Measurements from ENCODE around the gene SERPINB1. TPM values are rescaled to one million over a fixed set of nuclear protein-coding genes. Genes with fewer than 3 reads are reported as not detected.

Gene SERPINB1
- total RNA-seq, 1 experiment from 2014 or later: 18.4 TPM

- no peak overlapping the region for H2BK20ac ChIP-seq (ENCODE audit: low read depth, low read length, poor library complexity, severe bottlenecking)
- no peak overlapping the region for H3K14ac ChIP-seq (ENCODE audit: insufficient read depth, low read length)
- Mint-ChIP-seq H3K27ac (no peak overlapping the region), H3K27me3 (ENCODE audit: low read depth) (no peaks in the 10 kb centered on the region), H3K36me3 (ENCODE audit: insufficient read depth in 1 of 3, low read depth in 3 of 3) (peaks cover 0 to 2% (median 0%) of the 10 kb centered on the region in 3 experiments; a peak in 1 of 7 replicates), H3K4me3 (no peak overlapping the region), H3K4me1 (peaks cover 3 to 11% of the 10 kb centered on the region in 2 experiments; a peak in 1 of 4 replicates), H3K9me3 (no peaks in the 10 kb centered on the region)
- no CpG with 5 or more reads among the region's 7 CpGs for WGBS (ENCODE audit: extremely low coverage, insufficient read length, low lambda C conversion rate)
- no peak overlapping the region for H3K18ac ChIP-seq (ENCODE audit: insufficient read length, low read depth, low read length)
- no peak overlapping the region for H2BK12ac ChIP-seq (ENCODE audit: insufficient read length, low read depth, low read length)
- no peak overlapping the region for H2BK5ac ChIP-seq (ENCODE audit: insufficient read length, low read length)
- no peak overlapping the region for H2AK5ac ChIP-seq (ENCODE audit: insufficient read length, low read length)
- H4K91ac ChIP-seq (ENCODE audit: insufficient read length, low read depth, low read length): no peak overlapping the region
- TF ChIP-seq CTCF (conservative IDR thresholded peaks at IDR 0.05): no peak
- no peak overlapping the region for H3T11ph ChIP-seq (ENCODE audit: low read length)
- H3K4me1 ChIP-seq (ENCODE audit: insufficient read depth, low read length): no peaks in the 10 kb centered on the region
- H3K23me2 ChIP-seq (ENCODE audit: insufficient read length, low read depth, low read length, poor library complexity, severe bottlenecking): no peaks in the 10 kb centered on the region
- H3K56ac ChIP-seq (ENCODE audit: insufficient read length, low read depth, low read length): no peak overlapping the region
- no peak overlapping the region for H3K27ac ChIP-seq (ENCODE audit: insufficient read length, low read depth, low read length)
- H4K8ac ChIP-seq (replicated peaks; ENCODE audit: insufficient read length, low read depth, low read length): no peak overlapping the region
- H3K4me2 ChIP-seq (ENCODE audit: insufficient read depth, insufficient read length, low read length): no peak overlapping the region
- no peak overlapping the region for H3K23ac ChIP-seq (ENCODE audit: insufficient read length, low read depth, low read length)
- no peaks in the 10 kb centered on the region for H3K79me2 ChIP-seq (ENCODE audit: insufficient read depth, low read length)
- no peak overlapping the region for H3K4ac ChIP-seq (ENCODE audit: low read depth, low read length)
- H3K9me3 ChIP-seq (ENCODE audit: control insufficient read depth, low read depth, low read length): no peaks in the 10 kb centered on the region
- H2BK120ac ChIP-seq (ENCODE audit: low read depth, low read length, poor library complexity, severe bottlenecking): no peak overlapping the region
- no peak overlapping the region for H3K9ac ChIP-seq (ENCODE audit: extremely low read depth, insufficient read length, low read length)
- no peaks in the 10 kb centered on the region for H3K27me3 ChIP-seq (ENCODE audit: insufficient read depth, low read length)
- no peak overlapping the region for H4K5ac ChIP-seq (ENCODE audit: insufficient read length, low read depth, low read length)
- peaks cover 2% of the 10 kb centered on the region for H4K20me1 ChIP-seq (ENCODE audit: control insufficient read depth, insufficient read depth, insufficient read length)
- H2AFZ ChIP-seq (ENCODE audit: low read length): no peak overlapping the region
- no peak for DNase-seq
- no peak overlapping the region for H2BK15ac ChIP-seq (ENCODE audit: low read depth, low read length)
- no peaks in the 10 kb centered on the region for H3K79me1 ChIP-seq (ENCODE audit: insufficient read depth, low read depth, low read length, poor library complexity, severe bottlenecking)
Measured at GRCh38 chr6:2803731-2804429, 37.8 kb downstream of the SERPINB1 start.
